ENCODE measurements around the gene SORCS1.

GRCh38 chr10:106680061-106680460 lies 484.4 kb downstream of the SORCS1 start:
- TF ChIP-seq, protein P1, sequence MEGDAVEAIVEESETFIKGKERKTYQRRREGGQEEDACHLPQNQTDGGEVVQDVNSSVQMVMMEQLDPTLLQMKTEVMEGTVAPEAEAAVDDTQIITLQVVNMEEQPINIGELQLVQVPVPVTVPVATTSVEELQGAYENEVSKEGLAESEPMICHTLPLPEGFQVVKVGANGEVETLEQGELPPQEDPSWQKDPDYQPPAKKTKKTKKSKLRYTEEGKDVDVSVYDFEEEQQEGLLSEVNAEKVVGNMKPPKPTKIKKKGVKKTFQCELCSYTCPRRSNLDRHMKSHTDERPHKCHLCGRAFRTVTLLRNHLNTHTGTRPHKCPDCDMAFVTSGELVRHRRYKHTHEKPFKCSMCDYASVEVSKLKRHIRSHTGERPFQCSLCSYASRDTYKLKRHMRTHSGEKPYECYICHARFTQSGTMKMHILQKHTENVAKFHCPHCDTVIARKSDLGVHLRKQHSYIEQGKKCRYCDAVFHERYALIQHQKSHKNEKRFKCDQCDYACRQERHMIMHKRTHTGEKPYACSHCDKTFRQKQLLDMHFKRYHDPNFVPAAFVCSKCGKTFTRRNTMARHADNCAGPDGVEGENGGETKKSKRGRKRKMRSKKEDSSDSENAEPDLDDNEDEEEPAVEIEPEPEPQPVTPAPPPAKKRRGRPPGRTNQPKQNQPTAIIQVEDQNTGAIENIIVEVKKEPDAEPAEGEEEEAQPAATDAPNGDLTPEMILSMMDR (IDR thresholded peaks at IDR 0.05) = no peak
- TF ChIP-seq EZH2 (IDR thresholded peaks at IDR 0.05; ENCODE audit: borderline replicate concordance, insufficient read depth, low read depth, low read length, poor library complexity, severe bottlenecking) = no peak
